DND-41 (cell line): ENCODE measurements around the gene MAGIX.
"Not testable (repeated sequence)": the region's sequence is repeated elsewhere in the genome, so short reads cannot be mapped to it uniquely, and the experiment has no call there.

Source experiments
- ATAC-seq: fragments of 200-7000 bp; cut with Tn5 transposase; 3 replicates; pipeline ENCODE4 v1.9.1; 2021; ENCODE audit warnings: low read depth; ENCODE audit not compliant: insufficient read depth
- DNase-seq: peaks from one replicate; pipeline ENCODE4 v3.0.0-alpha.2; 2020
- H2AFZ ChIP-seq: 2 replicates; pipeline ENCODE4 v1.6.0; 2012; ENCODE audit warnings: low read depth, low read length
- H3K27ac ChIP-seq: 2 replicates; pipeline ENCODE4 v1.5.1; 2012; ENCODE audit warnings: low read length, inconsistent platforms
- H3K27me3 ChIP-seq: fragments of 200-600 bp; sonication (generic); 2 replicates; pipeline ENCODE4 v1.6.0; 2012; ENCODE audit warnings: low read length, mild to moderate bottlenecking, inconsistent platforms; ENCODE audit not compliant: insufficient read depth, poor library complexity
- H3K36me3 ChIP-seq: 2 replicates; pipeline ENCODE4 v1.5.1; 2012; ENCODE audit warnings: low read length, inconsistent platforms; ENCODE audit not compliant: insufficient read depth
- H3K4me1 ChIP-seq: 2 replicates; pipeline ENCODE4 v1.5.1; 2012; ENCODE audit warnings: mild to moderate bottlenecking, low read length; ENCODE audit not compliant: insufficient read depth
- H3K4me2 ChIP-seq: 2 replicates; pipeline ENCODE4 v1.6.0; 2012; ENCODE audit warnings: mild to moderate bottlenecking, moderate library complexity, low read length, inconsistent platforms; ENCODE audit not compliant: insufficient read depth
- H3K4me3 ChIP-seq, 2 experiments: fragments of 200-600 bp in 1 of 2; shearing (Covaris generic) in 1 of 2; 2 replicates each; pipeline ENCODE4 v1.5.1; 2012 to 2016; ENCODE audit warnings: inconsistent platforms in 2 of 2, low read length in 2 of 2, mild to moderate bottlenecking in 2 of 2, low read depth in 1 of 2, moderate library complexity in 1 of 2
- H3K79me2 ChIP-seq: 2 replicates; pipeline ENCODE4 v1.6.0; 2012; ENCODE audit warnings: low read length, inconsistent platforms; ENCODE audit not compliant: insufficient read depth
- H3K9ac ChIP-seq: 2 replicates; pipeline ENCODE4 v1.6.0; 2012; ENCODE audit warnings: low read depth, mild to moderate bottlenecking, inconsistent platforms, low read length, moderate library complexity
- H3K9me3 ChIP-seq: 2 replicates; pipeline ENCODE4 v1.5.1; 2012; ENCODE audit warnings: low read length, moderate library complexity, mild to moderate bottlenecking, inconsistent platforms; ENCODE audit not compliant: insufficient read depth, severe bottlenecking
- H4K20me1 ChIP-seq: 2 replicates; pipeline ENCODE4 v1.6.0; 2012; ENCODE audit warnings: low read length; ENCODE audit not compliant: insufficient read depth
- EZH2 ChIP-seq: IDR thresholded peaks from 3 replicates; pipeline ENCODE4 v1.6.1; 2012; ENCODE audit warnings: borderline replicate concordance, low read depth, mild to moderate bottlenecking, moderate library complexity, low read length, inconsistent platforms; ENCODE audit not compliant: severe bottlenecking
- TF ChIP-seq, protein P1 (sequence below): IDR thresholded peaks from 2 replicates; pipeline ENCODE4 v1.5.1; 2012; ENCODE audit warnings: borderline replicate concordance, low read length, moderate library complexity, mild to moderate bottlenecking; ENCODE audit not compliant: poor library complexity, severe bottlenecking; ENCODE audit errors: extremely low read depth

MAGIX gene

GRCh38 chrX:49172280-49172780 lies 9.8 kb downstream of the MAGIX start:
- peaks cover 32% of the 10 kb centered on the region for H3K4me1 ChIP-seq
- peaks cover 5% of the 10 kb centered on the region; the same call in 1 of the 2 replicates for H4K20me1 ChIP-seq
- peak overlapping the region; percentile 93 for H3K4me2 ChIP-seq
- peak overlapping the region; percentile 29 to 74; a peak in 3 of 4 replicates for H3K4me3 ChIP-seq
- TF ChIP-seq EZH2 = no peak
- TF ChIP-seq, protein P1, sequence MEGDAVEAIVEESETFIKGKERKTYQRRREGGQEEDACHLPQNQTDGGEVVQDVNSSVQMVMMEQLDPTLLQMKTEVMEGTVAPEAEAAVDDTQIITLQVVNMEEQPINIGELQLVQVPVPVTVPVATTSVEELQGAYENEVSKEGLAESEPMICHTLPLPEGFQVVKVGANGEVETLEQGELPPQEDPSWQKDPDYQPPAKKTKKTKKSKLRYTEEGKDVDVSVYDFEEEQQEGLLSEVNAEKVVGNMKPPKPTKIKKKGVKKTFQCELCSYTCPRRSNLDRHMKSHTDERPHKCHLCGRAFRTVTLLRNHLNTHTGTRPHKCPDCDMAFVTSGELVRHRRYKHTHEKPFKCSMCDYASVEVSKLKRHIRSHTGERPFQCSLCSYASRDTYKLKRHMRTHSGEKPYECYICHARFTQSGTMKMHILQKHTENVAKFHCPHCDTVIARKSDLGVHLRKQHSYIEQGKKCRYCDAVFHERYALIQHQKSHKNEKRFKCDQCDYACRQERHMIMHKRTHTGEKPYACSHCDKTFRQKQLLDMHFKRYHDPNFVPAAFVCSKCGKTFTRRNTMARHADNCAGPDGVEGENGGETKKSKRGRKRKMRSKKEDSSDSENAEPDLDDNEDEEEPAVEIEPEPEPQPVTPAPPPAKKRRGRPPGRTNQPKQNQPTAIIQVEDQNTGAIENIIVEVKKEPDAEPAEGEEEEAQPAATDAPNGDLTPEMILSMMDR = no peak
- DNase-seq (peak; percentile 58), ATAC-seq (peak; percentile 68)
- peaks cover 18% of the 10 kb centered on the region for H3K36me3 ChIP-seq
- H3K9ac ChIP-seq = peak overlapping the region; percentile 72
- peaks cover 6% of the 10 kb centered on the region for H3K79me2 ChIP-seq
- H3K27me3 ChIP-seq = no peaks in the 10 kb centered on the region
- no peaks in the 10 kb centered on the region for H3K9me3 ChIP-seq
- H3K27ac ChIP-seq = peak overlapping the region; percentile 69
- peak overlapping the region; percentile 82 for H2AFZ ChIP-seq

GRCh38 chrX:49173544-49173943 lies 11.0 kb downstream of the MAGIX start:
- not testable (repeated sequence) for H3K27ac ChIP-seq, H2AFZ ChIP-seq, H3K27me3 ChIP-seq, H4K20me1 ChIP-seq, H3K9ac ChIP-seq, H3K9me3 ChIP-seq, ATAC-seq, DNase-seq, H3K79me2 ChIP-seq
- H3K36me3 ChIP-seq = peaks cover 25% of the 10 kb centered on the region
- peak overlapping the region in 1 of 2 experiments; percentile 74; a peak in 2 of 4 replicates for H3K4me3 ChIP-seq
- H3K4me1 ChIP-seq = peaks cover 21% of the 10 kb centered on the region
- peak overlapping the region; percentile 93 for H3K4me2 ChIP-seq

- Histone ChIP-seq H3K4me3 (no peak overlapping the region), H3K4me2 (no peak overlapping the region), H3K27me3 (no peaks in the 10 kb centered on the region), H3K4me1 (peaks cover 21% of the 10 kb centered on the region), H2AFZ (no peak overlapping the region), H4K20me1 (peaks cover 5% of the 10 kb centered on the region; the same call in 1 of the 2 replicates), H3K9me3 (no peaks in the 10 kb centered on the region), H3K27ac (no peak overlapping the region), H3K9ac (no peak overlapping the region), H3K36me3 (peaks cover 31% of the 10 kb centered on the region), H3K79me2 (peaks cover 6% of the 10 kb centered on the region)
- no peak for DNase-seq
- no peak for ATAC-seq
- TF ChIP-seq, protein P1 = no peak
- TF ChIP-seq EZH2 = no peak
Observed at GRCh38 chrX:49174723-49175122, 12.2 kb downstream of the MAGIX start.

GRCh38 chrX:49175435-49176274 lies 13.1 kb downstream of the MAGIX start:
- no peak overlapping the region for H3K27ac ChIP-seq
- no peak overlapping the region for H3K9ac ChIP-seq
- peaks cover 21% of the 10 kb centered on the region for H3K4me1 ChIP-seq
- no peak overlapping the region for H2AFZ ChIP-seq
- no peaks in the 10 kb centered on the region for H3K27me3 ChIP-seq
- no peak overlapping the region for H3K4me2 ChIP-seq
- H3K9me3 ChIP-seq = no peaks in the 10 kb centered on the region
- H3K36me3 ChIP-seq = peaks cover 35% of the 10 kb centered on the region
- peaks cover 5% of the 10 kb centered on the region; the same call in 1 of the 2 replicates for H4K20me1 ChIP-seq
- no peak for DNase-seq
- ATAC-seq = no peak
- H3K4me3 ChIP-seq = no peak overlapping the region
- peaks cover 6% of the 10 kb centered on the region for H3K79me2 ChIP-seq
- TF ChIP-seq, protein P1 = no peak
- no peak for TF ChIP-seq EZH2
